GM12891 (cell line): ENCODE data around the gene PCDHGC5.

ENCODE experiments used
- PAX5 ChIP-seq: IDR thresholded peaks from 2 replicates; pipeline ENCODE4 v1.6.1; 2011; ENCODE audit warnings: low read length, moderate library complexity, mild to moderate bottlenecking; ENCODE audit not compliant: insufficient read depth, severe bottlenecking
- POLR2A ChIP-seq: IDR thresholded peaks from 2 replicates; pipeline ENCODE4 v1.6.1; 2011; ENCODE audit warnings: low read depth, low read length, control low read depth
- POLR2AphosphoS5 ChIP-seq: IDR thresholded peaks from 2 replicates; pipeline ENCODE4 v1.6.1; 2011; ENCODE audit warnings: low read depth, low read length, control low read depth
- SPI1 ChIP-seq: IDR thresholded peaks from 2 replicates; pipeline ENCODE4 v1.6.1; 2011; ENCODE audit warnings: low read depth, low read length, control low read depth

DNA sequence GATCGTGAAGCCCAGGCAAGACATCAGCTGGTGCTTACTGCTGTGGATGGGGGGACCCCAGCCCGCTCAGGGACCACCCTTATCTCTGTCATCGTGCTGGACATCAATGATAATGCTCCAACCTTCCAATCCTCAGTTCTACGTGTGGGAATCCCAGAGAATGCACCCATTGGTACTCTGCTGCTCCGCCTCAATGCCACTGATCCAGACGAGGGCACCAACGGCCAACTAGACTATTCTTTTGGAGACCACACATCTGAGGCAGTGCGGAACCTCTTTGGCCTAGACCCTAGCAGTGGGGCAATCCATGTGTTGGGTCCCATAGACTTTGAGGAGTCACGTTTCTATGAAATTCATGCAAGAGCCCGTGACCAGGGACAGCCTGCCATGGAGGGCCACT, 960 bp downstream of the PCDHGC5 start:
- TF ChIP-seq POLR2AphosphoS5, result no peak
- TF ChIP-seq POLR2A, result no peak
- TF ChIP-seq PAX5, result no peak
- no peak for TF ChIP-seq SPI1
